Neural progenitor cell (in vitro differentiated cells): ENCODE measurements around the gene AFF2. TPM values are rescaled to one million over a fixed set of nuclear protein-coding genes. Genes with fewer than 3 reads are reported as not detected.

ENCODE experiments used
- DNase-seq: peaks from one replicate; pipeline ENCODE4 v3.0.0-alpha.2; 2016; ENCODE audit warnings: low spot score
- H2AFZ ChIP-seq: fragments of 200-600 bp; sonication (generic); replicated peaks from 2 replicates; pipeline ENCODE4 v1.6.1; 2016; ENCODE audit warnings: antibody characterized with exemption
- H3F3A ChIP-seq: fragments of 200-600 bp; sonication (generic); 2 replicates; pipeline ENCODE4 v1.6.1; 2016; ENCODE audit warnings: antibody characterized with exemption, low read depth
- H3K27ac ChIP-seq: fragments of 200-600 bp; sonication (generic); 2 replicates; pipeline ENCODE4 v1.5.1; 2016; ENCODE audit warnings: mild to moderate bottlenecking
- H3K27me3 ChIP-seq: fragments of 200-600 bp; sonication (generic); 2 replicates; pipeline ENCODE4 v1.6.1; 2016; ENCODE audit warnings: mild to moderate bottlenecking, moderate library complexity
- H3K36me3 ChIP-seq: fragments of 200-600 bp; sonication (generic); 2 replicates; pipeline ENCODE4 v1.5.1; 2016
- H3K4me1 ChIP-seq: fragments of 200-600 bp; sonication (generic); 2 replicates; pipeline ENCODE4 v1.6.1; 2016; ENCODE audit warnings: mixed run types
- H3K4me2 ChIP-seq: fragments of 200-600 bp; sonication (generic); 2 replicates; pipeline ENCODE4 v1.6.1; 2016
- H3K4me3 ChIP-seq: fragments of 200-600 bp; sonication (generic); 2 replicates; pipeline ENCODE4 v1.5.1; 2016
- H3K79me2 ChIP-seq: fragments of 200-600 bp; sonication (generic); 2 replicates; pipeline ENCODE4 v1.6.1; 2016; ENCODE audit warnings: low read depth
- H3K9ac ChIP-seq: fragments of 200-600 bp; sonication (generic); 2 replicates; pipeline ENCODE4 v1.6.1; 2016
- H3K9me3 ChIP-seq: fragments of 200-600 bp; sonication (generic); 2 replicates; pipeline ENCODE4 v1.5.1; 2016; ENCODE audit warnings: low read depth
- H4K20me1 ChIP-seq: fragments of 200-600 bp; sonication (generic); 2 replicates; pipeline ENCODE4 v1.6.1; 2016; ENCODE audit warnings: low read depth
- H3K27ac Mint-ChIP-seq: 3 replicates; pipeline ENCODE4 v1.8.0; 2021; ENCODE audit warnings: mixed read lengths
- H3K27me3 Mint-ChIP-seq: 2 replicates; pipeline ENCODE4 v1.8.0; 2022; ENCODE audit warnings: low read depth, mild to moderate bottlenecking, inconsistent platforms, moderate library complexity, mixed read lengths; ENCODE audit not compliant: insufficient read depth
- H3K36me3 Mint-ChIP-seq: 3 replicates; pipeline ENCODE4 v1.8.0; 2021; ENCODE audit warnings: mixed read lengths
- H3K4me1 Mint-ChIP-seq: 3 replicates; pipeline ENCODE4 v1.8.0; 2021; ENCODE audit warnings: mixed read lengths
- H3K4me3 Mint-ChIP-seq: 3 replicates; pipeline ENCODE4 v1.8.0; 2021; ENCODE audit warnings: mild to moderate bottlenecking, moderate library complexity, mixed read lengths
- H3K9me3 Mint-ChIP-seq: 3 replicates; pipeline ENCODE4 v1.8.0; 2020; ENCODE audit warnings: mixed read lengths
- EZH2 ChIP-seq: fragments of 200-600 bp; sonication (generic); IDR thresholded peaks from 2 replicates; pipeline ENCODE4 v1.6.1; 2017; ENCODE audit warnings: antibody characterized with exemption, mild to moderate bottlenecking, moderate library complexity
- EZH2phosphoT487 ChIP-seq: fragments of 200-600 bp; sonication (generic); IDR thresholded peaks from 2 replicates; pipeline ENCODE4 v1.6.1; 2017; ENCODE audit warnings: antibody characterized with exemption
- total RNA-seq: library from RNA; depleted of rRNA; stranded (reverse); fragments of >200 nt; gene quantifications from 2 replicates; pipeline ENCODE4 v1.2.3, GENCODE V29; 2015; ENCODE audit warnings: low replicate concordance
- TF ChIP-seq, protein P1 (sequence below): fragments of 200-600 bp; sonication (generic); IDR thresholded peaks from 2 replicates; pipeline ENCODE4 v1.5.1; 2017; ENCODE audit warnings: antibody characterized with exemption, mild to moderate bottlenecking

The AFF2 gene
- total RNA-seq, 1 donor from 2014 or later, result 13.5 TPM

DNA sequence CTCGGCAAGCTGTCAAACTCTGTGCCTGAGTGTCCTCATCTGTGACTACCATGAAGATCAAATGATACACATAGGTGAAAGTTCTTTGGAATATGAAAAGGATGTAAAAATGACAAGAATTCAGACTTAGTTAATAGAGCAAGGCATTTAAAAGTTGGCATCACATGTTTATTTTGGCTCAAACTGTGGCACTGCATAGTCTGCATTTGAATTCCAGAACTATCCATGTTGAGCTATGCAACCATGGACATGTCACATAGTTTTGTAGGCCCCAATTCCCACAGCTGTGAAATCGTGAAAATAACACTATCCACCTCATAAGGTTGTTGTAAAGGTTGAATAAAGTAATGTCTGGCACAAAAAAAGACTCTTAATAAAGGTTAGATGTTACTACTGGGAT, 33.9 kb downstream of the AFF2 start:
- Histone ChIP-seq H3K36me3 (no peaks in the 10 kb centered on the region), H3K9me3 (peaks cover 2% of the 10 kb centered on the region), H3K4me3 (no peak overlapping the region), H3K9ac (no peak overlapping the region), H2AFZ (no peak overlapping the region), H3K27me3 (no peaks in the 10 kb centered on the region), H3K4me2 (no peak overlapping the region), H4K20me1 (no peaks in the 10 kb centered on the region), H3K4me1 (peaks cover 9% of the 10 kb centered on the region), H3K27ac (no peak overlapping the region), H3F3A (no peaks in the 10 kb centered on the region), H3K79me2 (no peaks in the 10 kb centered on the region)
- Mint-ChIP-seq H3K36me3 (no peaks in the 10 kb centered on the region), H3K4me1 (peaks cover 12% of the 10 kb centered on the region), H3K27me3 (no peaks in the 10 kb centered on the region), H3K27ac (no peak overlapping the region), H3K9me3 (no peaks in the 10 kb centered on the region), H3K4me3 (no peak overlapping the region)
- no peak for DNase-seq
- TF ChIP-seq, protein P1, sequence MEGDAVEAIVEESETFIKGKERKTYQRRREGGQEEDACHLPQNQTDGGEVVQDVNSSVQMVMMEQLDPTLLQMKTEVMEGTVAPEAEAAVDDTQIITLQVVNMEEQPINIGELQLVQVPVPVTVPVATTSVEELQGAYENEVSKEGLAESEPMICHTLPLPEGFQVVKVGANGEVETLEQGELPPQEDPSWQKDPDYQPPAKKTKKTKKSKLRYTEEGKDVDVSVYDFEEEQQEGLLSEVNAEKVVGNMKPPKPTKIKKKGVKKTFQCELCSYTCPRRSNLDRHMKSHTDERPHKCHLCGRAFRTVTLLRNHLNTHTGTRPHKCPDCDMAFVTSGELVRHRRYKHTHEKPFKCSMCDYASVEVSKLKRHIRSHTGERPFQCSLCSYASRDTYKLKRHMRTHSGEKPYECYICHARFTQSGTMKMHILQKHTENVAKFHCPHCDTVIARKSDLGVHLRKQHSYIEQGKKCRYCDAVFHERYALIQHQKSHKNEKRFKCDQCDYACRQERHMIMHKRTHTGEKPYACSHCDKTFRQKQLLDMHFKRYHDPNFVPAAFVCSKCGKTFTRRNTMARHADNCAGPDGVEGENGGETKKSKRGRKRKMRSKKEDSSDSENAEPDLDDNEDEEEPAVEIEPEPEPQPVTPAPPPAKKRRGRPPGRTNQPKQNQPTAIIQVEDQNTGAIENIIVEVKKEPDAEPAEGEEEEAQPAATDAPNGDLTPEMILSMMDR, result no peak
- TF ChIP-seq EZH2phosphoT487, result no peak
- TF ChIP-seq EZH2, result no peak

DNA sequence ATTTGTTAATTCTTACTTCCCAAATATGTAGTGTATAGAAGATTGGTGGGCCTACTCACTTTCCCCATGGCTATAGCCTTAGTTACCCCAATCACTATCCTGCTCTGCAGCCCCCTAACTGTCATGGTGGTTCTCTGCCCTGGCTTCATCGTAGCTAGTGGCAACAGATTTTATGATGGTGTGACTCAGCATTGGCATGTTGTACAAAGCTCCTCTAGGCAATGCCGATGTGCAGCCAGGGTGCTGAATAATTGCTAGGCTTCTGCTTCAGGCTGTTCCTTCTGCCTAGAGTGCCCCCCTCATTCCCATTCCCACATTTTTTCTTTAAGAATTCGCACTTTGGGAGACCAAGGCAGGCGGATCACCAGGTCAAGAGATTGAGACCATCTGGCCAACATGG, 35.2 kb downstream of the AFF2 start:
- H3K4me1 ChIP-seq, result peaks cover 9% of the 10 kb centered on the region
- H3K36me3 Mint-ChIP-seq, result no peaks in the 10 kb centered on the region
- H3K9me3 Mint-ChIP-seq, result no peaks in the 10 kb centered on the region
- peaks cover 2% of the 10 kb centered on the region for H3K9me3 ChIP-seq
- no peak overlapping the region for H3K27ac Mint-ChIP-seq
- no peak overlapping the region for H3K27ac ChIP-seq
- no peak for DNase-seq
- no peak overlapping the region for H3K4me2 ChIP-seq
- TF ChIP-seq EZH2phosphoT487 (no peak), EZH2 (no peak)
- TF ChIP-seq, protein P1, result no peak
- H3K4me1 Mint-ChIP-seq, result peaks cover 12% of the 10 kb centered on the region
- no peaks in the 10 kb centered on the region for H3F3A ChIP-seq
- no peak overlapping the region for H3K4me3 Mint-ChIP-seq
- H3K36me3 ChIP-seq, result no peaks in the 10 kb centered on the region
- H3K79me2 ChIP-seq, result no peaks in the 10 kb centered on the region
- no peaks in the 10 kb centered on the region for H3K27me3 Mint-ChIP-seq
- no peaks in the 10 kb centered on the region for H4K20me1 ChIP-seq
- no peak overlapping the region for H3K4me3 ChIP-seq
- H3K9ac ChIP-seq, result no peak overlapping the region
- H2AFZ ChIP-seq, result no peak overlapping the region
- no peaks in the 10 kb centered on the region for H3K27me3 ChIP-seq

DNA sequence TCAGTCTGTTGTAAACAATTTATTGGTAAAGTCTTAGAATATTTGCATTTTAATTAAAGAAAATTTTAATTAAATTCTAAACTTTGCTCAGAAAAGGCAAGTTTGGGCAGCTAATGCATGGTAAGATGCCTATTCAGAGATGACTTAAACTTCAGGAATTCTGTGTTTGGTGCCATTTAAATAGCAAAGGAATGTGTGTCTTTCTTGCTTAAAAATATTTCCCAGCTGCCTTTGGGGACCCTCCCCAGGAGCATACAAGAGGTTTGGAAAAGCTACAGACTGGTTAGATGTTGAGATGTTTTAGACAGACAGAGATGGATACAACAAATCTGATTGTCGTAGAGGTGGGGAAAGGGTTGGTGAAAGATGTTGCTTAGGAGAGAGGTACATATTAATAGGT, 36.5 kb downstream of the AFF2 start:
- Histone ChIP-seq H3K9me3 (peaks cover 2% of the 10 kb centered on the region), H3K27ac (no peak overlapping the region), H3K4me2 (no peak overlapping the region), H3K4me1 (peaks cover 9% of the 10 kb centered on the region), H3F3A (no peaks in the 10 kb centered on the region), H3K4me3 (no peak overlapping the region), H2AFZ (no peak overlapping the region), H3K9ac (no peak overlapping the region), H3K79me2 (no peaks in the 10 kb centered on the region), H3K36me3 (no peaks in the 10 kb centered on the region), H3K27me3 (no peaks in the 10 kb centered on the region), H4K20me1 (no peaks in the 10 kb centered on the region)
- Mint-ChIP-seq H3K4me3 (no peak overlapping the region), H3K27ac (no peak overlapping the region), H3K36me3 (no peaks in the 10 kb centered on the region), H3K9me3 (no peaks in the 10 kb centered on the region), H3K4me1 (peaks cover 12% of the 10 kb centered on the region), H3K27me3 (no peaks in the 10 kb centered on the region)
- TF ChIP-seq EZH2 (no peak), EZH2phosphoT487 (no peak)
- TF ChIP-seq, protein P1, result no peak
- no peak for DNase-seq
